ENCODE measurements around the gene IRF6.

- TF ChIP-seq CTCF (IDR thresholded peaks at IDR 0.05) (no peak), POLR2A (IDR thresholded peaks at IDR 0.05) (no peak)
Measured at GRCh38 chr1:209752890-209753289, 53.1 kb downstream of the IRF6 start.
